LNCAP (cell line): Measurements from ENCODE around the gene HIPK1.
A peak's percentile ranks its signal among the peaks of the same experiment; 100 is the strongest.

Experiments
- TF ChIP-seq, protein P1 (sequence below): fragments of 450-650 bp; IDR thresholded peaks from 2 replicates; pipeline ENCODE4 v1.5.1; 2017; ENCODE audit warnings: mild to moderate bottlenecking

The HIPK1 gene

DNA sequence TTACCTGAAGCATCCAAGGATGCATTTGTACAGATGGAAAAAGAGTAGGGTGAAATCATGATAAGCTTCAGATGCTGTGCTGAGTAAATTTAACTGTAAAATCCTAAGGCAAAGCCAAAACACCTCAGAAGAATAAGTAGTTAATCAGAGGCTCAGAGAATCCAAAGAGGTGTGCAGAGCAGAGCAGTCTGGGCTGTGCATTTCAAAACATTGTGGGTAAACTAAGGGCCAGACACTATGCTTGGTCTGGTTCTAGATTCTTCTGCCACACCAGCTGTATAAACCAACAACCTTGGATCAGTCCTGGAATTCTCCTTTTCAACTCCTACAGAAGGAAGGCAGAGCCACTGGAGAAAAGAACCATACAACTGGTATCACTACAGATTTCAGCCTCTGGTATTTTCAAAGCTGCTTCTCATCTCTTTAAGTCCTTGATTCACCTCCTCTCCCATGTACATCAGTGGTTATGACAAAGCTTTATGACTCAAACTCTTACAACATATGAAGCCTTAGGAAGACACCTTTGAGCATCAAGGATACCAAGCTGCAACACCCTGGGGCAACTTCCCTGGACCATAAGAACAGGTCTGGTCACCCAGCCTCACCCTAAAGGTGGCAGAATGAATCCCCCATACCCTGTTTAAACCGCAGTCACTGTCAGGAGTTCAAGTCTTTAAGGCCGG is 11.6 kb upstream of the HIPK1 start:
- TF ChIP-seq, protein P1, sequence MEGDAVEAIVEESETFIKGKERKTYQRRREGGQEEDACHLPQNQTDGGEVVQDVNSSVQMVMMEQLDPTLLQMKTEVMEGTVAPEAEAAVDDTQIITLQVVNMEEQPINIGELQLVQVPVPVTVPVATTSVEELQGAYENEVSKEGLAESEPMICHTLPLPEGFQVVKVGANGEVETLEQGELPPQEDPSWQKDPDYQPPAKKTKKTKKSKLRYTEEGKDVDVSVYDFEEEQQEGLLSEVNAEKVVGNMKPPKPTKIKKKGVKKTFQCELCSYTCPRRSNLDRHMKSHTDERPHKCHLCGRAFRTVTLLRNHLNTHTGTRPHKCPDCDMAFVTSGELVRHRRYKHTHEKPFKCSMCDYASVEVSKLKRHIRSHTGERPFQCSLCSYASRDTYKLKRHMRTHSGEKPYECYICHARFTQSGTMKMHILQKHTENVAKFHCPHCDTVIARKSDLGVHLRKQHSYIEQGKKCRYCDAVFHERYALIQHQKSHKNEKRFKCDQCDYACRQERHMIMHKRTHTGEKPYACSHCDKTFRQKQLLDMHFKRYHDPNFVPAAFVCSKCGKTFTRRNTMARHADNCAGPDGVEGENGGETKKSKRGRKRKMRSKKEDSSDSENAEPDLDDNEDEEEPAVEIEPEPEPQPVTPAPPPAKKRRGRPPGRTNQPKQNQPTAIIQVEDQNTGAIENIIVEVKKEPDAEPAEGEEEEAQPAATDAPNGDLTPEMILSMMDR = no peak

- TF ChIP-seq, protein P1 = no peak
Measured at GRCh38 chr1:113918243-113918642, 10.9 kb upstream of the HIPK1 start.

DNA sequence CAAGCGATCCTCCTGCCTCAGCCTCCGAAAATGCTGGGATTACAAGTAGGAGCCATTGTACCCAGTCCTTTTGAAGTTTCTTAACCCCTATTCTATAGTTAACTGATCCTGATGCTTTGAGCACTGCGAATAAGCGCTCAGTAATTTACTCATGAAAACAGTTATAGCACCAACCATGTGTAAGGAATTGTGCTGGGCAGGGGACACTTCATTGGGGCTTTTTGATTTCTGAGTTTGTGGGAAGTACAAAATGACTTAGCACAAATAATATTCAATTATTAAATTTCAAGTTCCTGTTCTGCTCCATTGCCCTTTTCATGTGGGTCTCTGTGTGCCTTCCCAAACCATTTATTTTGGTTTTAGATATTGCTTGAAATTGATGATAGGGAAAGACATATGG is 6.2 kb upstream of the HIPK1 start:
- TF ChIP-seq, protein P1 = no peak

GRCh38 chr1:113924473-113924872 is 4.7 kb upstream of the HIPK1 start:
- TF ChIP-seq, protein P1 = no peak

DNA sequence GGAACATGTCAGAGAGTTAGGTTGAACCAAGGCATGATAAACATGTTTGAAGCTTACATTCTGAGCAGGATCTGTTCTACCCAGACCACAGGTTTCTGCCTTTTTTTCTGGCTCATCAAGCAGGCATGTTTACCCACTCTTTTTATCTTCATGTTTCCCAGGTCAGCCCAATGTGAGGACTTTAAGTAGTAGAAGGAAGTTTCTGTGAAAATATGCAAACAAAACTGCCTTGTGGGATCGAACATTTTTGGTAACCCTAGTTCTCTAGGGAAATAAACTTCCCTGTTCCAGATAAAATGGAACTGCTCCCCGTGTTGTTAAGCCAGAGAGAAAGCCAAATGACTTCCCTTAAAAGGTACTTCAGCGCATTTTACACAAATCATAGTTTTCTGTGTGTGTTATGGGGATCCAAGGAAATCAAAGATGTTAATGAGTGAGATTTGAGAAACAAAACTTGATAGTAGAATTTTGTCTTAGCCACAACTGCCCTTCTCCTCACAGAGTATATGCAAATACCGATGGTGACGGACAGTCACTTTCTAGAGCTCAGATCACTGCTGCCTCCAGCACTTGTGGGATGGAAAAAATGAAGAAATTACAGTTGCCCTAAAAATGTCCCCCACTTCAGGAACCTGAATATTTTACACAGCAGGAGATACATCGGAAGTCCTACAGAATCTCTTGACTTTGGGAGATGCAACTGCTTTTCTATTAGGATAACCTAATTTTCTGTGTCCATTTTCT is 765 bp upstream of the HIPK1 start:
- TF ChIP-seq, protein P1 = no peak

DNA sequence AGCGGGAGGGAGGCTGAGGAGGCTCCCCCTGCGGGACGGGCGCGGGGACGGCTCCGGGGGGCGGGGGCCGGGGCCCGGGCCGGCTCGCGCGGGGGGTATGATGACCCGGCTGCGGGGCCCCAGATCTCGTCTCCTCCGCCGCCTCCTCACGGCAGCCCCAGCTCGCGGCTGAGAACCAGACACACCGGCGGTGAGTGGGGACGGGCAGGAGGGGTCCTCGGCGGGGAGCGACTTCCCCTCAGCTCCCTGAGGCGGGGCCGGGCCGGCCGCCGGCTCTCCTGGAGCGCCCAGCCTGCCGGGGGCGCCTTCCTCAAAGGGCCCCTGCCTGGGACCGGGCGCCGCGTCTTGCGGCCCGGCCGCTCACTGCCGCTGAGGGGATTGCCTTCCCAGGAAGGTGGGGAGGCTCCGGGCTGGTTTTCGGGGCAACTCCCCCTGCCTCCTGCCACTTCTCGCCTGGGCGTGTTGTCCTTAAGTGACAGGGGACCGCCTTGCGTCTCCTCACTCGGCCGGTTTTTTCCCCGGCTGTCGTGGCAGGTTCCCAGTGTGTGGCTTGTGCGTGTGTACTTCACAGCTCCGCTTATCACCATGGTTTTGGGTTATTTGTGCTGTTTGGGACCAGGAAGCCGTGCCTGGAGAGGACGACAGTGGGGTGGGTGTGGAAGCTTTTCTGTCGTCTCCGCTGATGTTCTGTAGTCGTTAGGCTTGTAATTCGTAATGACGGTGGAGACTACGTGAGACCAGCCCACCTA is 800 bp downstream of the HIPK1 start:
- TF ChIP-seq, protein P1 = peak; percentile 33; the same call in 1 of the 2 replicates

GRCh38 chr1:113930499-113931161 is 1.5 kb downstream of the HIPK1 start:
- TF ChIP-seq, protein P1 = no peak
